ENCODE results near the gene MEGF8.

The MEGF8 gene, protein sequence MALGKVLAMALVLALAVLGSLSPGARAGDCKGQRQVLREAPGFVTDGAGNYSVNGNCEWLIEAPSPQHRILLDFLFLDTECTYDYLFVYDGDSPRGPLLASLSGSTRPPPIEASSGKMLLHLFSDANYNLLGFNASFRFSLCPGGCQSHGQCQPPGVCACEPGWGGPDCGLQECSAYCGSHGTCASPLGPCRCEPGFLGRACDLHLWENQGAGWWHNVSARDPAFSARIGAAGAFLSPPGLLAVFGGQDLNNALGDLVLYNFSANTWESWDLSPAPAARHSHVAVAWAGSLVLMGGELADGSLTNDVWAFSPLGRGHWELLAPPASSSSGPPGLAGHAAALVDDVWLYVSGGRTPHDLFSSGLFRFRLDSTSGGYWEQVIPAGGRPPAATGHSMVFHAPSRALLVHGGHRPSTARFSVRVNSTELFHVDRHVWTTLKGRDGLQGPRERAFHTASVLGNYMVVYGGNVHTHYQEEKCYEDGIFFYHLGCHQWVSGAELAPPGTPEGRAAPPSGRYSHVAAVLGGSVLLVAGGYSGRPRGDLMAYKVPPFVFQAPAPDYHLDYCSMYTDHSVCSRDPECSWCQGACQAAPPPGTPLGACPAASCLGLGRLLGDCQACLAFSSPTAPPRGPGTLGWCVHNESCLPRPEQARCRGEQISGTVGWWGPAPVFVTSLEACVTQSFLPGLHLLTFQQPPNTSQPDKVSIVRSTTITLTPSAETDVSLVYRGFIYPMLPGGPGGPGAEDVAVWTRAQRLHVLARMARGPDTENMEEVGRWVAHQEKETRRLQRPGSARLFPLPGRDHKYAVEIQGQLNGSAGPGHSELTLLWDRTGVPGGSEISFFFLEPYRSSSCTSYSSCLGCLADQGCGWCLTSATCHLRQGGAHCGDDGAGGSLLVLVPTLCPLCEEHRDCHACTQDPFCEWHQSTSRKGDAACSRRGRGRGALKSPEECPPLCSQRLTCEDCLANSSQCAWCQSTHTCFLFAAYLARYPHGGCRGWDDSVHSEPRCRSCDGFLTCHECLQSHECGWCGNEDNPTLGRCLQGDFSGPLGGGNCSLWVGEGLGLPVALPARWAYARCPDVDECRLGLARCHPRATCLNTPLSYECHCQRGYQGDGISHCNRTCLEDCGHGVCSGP (N-terminal part only)

DNA sequence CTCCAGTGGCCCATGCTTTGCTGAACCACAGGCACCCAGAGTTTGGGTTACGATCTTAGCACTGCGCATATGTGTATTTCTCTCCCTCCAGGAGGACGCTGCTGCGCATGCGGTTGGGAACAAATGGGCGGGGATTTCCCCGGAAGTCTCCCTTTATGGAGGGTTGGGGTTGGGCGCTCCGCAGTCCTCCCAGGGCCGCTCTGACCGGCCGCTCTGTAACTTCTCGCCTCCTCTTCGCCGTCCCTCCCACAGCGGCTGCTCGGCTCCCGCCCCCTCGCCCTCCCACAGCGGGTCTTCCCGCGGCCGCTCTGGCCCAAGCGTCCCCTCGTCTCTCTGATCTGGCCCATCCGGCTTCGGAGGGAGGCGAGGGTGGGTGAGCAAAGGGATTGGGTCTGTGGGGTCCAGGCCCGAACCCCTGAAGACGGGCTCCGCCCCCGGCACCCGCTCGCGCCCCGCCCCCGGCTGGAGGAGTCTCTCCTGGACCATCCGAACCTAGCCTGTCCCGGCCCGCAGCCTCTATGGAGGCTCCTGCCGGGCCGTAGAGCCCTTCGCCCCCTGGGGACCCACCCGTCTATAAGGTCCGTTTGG is at the start of gene MEGF8:
TSS of gene MEGF8 (plus strand) at position 328 of the 588 bp plus-strand sequence. CDS start 609 bp downstream, outside the sequence.
- TF ChIP-seq ZFP3 (CRISPR knock-in tag; IDR thresholded peaks at IDR 0.05) (no peak), GLIS3 (CRISPR knock-in tag; IDR thresholded peaks at IDR 0.05) (0 out of 2 replicates have a peak, but pooled peaks have one; percentile 69), ZNF565 (CRISPR knock-in tag; conservative IDR thresholded peaks at IDR 0.05; ENCODE audit: low read depth) (no peak), ESRRG (CRISPR knock-in tag; IDR thresholded peaks at IDR 0.05) (no peak), ZNF8 (CRISPR knock-in tag; IDR thresholded peaks at IDR 0.05) (no peak)
- TF ChIP-seq, protein P1, sequence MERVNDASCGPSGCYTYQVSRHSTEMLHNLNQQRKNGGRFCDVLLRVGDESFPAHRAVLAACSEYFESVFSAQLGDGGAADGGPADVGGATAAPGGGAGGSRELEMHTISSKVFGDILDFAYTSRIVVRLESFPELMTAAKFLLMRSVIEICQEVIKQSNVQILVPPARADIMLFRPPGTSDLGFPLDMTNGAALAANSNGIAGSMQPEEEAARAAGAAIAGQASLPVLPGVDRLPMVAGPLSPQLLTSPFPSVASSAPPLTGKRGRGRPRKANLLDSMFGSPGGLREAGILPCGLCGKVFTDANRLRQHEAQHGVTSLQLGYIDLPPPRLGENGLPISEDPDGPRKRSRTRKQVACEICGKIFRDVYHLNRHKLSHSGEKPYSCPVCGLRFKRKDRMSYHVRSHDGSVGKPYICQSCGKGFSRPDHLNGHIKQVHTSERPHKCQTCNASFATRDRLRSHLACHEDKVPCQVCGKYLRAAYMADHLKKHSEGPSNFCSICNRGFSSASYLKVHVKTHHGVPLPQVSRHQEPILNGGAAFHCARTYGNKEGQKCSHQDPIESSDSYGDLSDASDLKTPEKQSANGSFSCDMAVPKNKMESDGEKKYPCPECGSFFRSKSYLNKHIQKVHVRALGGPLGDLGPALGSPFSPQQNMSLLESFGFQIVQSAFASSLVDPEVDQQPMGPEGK (CRISPR knock-in tag; IDR thresholded peaks at IDR 0.05; ENCODE audit: borderline replicate concordance) = no peak
- TF ChIP-seq, protein P2, sequence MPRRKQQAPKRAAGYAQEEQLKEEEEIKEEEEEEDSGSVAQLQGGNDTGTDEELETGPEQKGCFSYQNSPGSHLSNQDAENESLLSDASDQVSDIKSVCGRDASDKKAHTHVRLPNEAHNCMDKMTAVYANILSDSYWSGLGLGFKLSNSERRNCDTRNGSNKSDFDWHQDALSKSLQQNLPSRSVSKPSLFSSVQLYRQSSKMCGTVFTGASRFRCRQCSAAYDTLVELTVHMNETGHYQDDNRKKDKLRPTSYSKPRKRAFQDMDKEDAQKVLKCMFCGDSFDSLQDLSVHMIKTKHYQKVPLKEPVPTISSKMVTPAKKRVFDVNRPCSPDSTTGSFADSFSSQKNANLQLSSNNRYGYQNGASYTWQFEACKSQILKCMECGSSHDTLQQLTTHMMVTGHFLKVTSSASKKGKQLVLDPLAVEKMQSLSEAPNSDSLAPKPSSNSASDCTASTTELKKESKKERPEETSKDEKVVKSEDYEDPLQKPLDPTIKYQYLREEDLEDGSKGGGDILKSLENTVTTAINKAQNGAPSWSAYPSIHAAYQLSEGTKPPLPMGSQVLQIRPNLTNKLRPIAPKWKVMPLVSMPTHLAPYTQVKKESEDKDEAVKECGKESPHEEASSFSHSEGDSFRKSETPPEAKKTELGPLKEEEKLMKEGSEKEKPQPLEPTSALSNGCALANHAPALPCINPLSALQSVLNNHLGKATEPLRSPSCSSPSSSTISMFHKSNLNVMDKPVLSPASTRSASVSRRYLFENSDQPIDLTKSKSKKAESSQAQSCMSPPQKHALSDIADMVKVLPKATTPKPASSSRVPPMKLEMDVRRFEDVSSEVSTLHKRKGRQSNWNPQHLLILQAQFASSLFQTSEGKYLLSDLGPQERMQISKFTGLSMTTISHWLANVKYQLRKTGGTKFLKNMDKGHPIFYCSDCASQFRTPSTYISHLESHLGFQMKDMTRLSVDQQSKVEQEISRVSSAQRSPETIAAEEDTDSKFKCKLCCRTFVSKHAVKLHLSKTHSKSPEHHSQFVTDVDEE (CRISPR knock-in tag; IDR thresholded peaks at IDR 0.05) = 0 out of 2 replicates have a peak, but pooled peaks have one; percentile 30
- ATAC-seq = peak; percentile 99

DNA sequence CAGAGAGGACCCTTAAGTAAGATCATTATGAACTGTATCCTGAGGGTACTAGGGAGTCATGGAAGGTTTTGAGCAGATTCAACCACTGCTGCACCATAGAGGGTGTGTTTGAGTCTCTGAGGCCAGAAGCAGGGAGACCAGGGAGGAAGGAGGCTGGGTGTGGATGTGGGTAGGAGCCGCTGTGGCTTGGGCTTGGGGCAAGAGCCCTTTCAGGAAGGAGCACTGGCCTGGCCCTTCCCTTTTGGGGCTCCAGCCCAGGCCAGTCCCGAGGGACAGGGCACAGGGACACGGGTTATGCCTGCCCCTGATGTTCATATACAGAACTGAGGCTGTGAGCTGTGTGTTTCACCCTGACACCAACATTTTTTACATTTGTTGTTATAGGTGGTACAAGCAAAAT is 49.2 kb upstream of the MEGF8 start:
- ATAC-seq = no peak
- TF ChIP-seq ESRRG (CRISPR knock-in tag; IDR thresholded peaks at IDR 0.05) (no peak), OSR1 (CRISPR knock-in tag; IDR thresholded peaks at IDR 0.05) (no peak), ZFP30 (CRISPR knock-in tag; IDR thresholded peaks at IDR 0.05) (no peak), ZC3H10 (CRISPR knock-in tag; IDR thresholded peaks at IDR 0.05) (no peak), SNAI2 (CRISPR knock-in tag; IDR thresholded peaks at IDR 0.05) (no peak), GLIS3 (CRISPR knock-in tag; IDR thresholded peaks at IDR 0.05) (no peak), ARNTL (CRISPR knock-in tag; IDR thresholded peaks at IDR 0.05; ENCODE audit: borderline replicate concordance, low read depth) (no peak), CSDC2 (CRISPR knock-in tag; IDR thresholded peaks at IDR 0.05) (no peak), TOX (CRISPR knock-in tag; IDR thresholded peaks at IDR 0.05; ENCODE audit: borderline replicate concordance) (no peak), ZNF70 (CRISPR knock-in tag; IDR thresholded peaks at IDR 0.05) (no peak), BACH2 (CRISPR knock-in tag; IDR thresholded peaks at IDR 0.05; ENCODE audit: borderline replicate concordance) (no peak), ZFP3 (CRISPR knock-in tag; IDR thresholded peaks at IDR 0.05) (no peak), RARB (CRISPR knock-in tag; IDR thresholded peaks at IDR 0.05) (no peak), PPARA (CRISPR knock-in tag; IDR thresholded peaks at IDR 0.05; ENCODE audit: borderline replicate concordance) (no peak), ISL1 (CRISPR knock-in tag; IDR thresholded peaks at IDR 0.05) (no peak)
- TF ChIP-seq, protein P3, sequence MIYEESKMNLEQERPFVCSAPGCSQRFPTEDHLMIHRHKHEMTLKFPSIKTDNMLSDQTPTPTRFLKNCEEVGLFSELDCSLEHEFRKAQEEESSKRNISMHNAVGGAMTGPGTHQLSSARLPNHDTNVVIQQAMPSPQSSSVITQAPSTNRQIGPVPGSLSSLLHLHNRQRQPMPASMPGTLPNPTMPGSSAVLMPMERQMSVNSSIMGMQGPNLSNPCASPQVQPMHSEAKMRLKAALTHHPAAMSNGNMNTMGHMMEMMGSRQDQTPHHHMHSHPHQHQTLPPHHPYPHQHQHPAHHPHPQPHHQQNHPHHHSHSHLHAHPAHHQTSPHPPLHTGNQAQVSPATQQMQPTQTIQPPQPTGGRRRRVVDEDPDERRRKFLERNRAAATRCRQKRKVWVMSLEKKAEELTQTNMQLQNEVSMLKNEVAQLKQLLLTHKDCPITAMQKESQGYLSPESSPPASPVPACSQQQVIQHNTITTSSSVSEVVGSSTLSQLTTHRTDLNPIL (CRISPR knock-in tag; IDR thresholded peaks at IDR 0.05; ENCODE audit: low read depth) = no peak
- TF ChIP-seq, protein P4, sequence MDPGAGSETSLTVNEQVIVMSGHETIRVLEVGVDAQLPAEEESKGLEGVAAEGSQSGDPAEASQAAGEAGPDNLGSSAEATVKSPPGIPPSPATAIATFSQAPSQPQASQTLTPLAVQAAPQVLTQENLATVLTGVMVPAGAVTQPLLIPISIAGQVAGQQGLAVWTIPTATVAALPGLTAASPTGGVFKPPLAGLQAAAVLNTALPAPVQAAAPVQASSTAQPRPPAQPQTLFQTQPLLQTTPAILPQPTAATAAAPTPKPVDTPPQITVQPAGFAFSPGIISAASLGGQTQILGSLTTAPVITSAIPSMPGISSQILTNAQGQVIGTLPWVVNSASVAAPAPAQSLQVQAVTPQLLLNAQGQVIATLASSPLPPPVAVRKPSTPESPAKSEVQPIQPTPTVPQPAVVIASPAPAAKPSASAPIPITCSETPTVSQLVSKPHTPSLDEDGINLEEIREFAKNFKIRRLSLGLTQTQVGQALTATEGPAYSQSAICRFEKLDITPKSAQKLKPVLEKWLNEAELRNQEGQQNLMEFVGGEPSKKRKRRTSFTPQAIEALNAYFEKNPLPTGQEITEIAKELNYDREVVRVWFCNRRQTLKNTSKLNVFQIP (CRISPR knock-in tag; IDR thresholded peaks at IDR 0.05; ENCODE audit: borderline replicate concordance, low read depth) = no peak
- TF ChIP-seq, protein P2 (CRISPR knock-in tag; IDR thresholded peaks at IDR 0.05) = no peak
- TF ChIP-seq, protein P5, sequence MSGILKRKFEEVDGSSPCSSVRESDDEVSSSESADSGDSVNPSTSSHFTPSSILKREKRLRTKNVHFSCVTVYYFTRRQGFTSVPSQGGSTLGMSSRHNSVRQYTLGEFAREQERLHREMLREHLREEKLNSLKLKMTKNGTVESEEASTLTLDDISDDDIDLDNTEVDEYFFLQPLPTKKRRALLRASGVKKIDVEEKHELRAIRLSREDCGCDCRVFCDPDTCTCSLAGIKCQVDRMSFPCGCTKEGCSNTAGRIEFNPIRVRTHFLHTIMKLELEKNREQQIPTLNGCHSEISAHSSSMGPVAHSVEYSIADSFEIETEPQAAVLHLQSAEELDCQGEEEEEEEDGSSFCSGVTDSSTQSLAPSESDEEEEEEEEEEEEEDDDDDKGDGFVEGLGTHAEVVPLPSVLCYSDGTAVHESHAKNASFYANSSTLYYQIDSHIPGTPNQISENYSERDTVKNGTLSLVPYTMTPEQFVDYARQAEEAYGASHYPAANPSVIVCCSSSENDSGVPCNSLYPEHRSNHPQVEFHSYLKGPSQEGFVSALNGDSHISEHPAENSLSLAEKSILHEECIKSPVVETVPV (CRISPR knock-in tag; IDR thresholded peaks at IDR 0.05) = no peak

Measured in SK-N-SH treated with all-trans-retinoic acid at 6 μM for 48 hours (cell line).